Loucy (cell line): ENCODE results near the gene ANKRD40.

Source experiments
- H2AFZ ChIP-seq: fragments of 200-600 bp; sonication (generic); 2 replicates; pipeline ENCODE4 v1.6.0; 2016; ENCODE audit warnings: antibody characterized with exemption, mild to moderate bottlenecking, low read length, moderate library complexity
- H3F3A ChIP-seq: fragments of 200-600 bp; 2 replicates; pipeline ENCODE4 v1.6.0; 2016; ENCODE audit warnings: antibody characterized with exemption, low read depth, mild to moderate bottlenecking
- H3K27me3 ChIP-seq: fragments of 200-600 bp; sonication (generic); 2 replicates; pipeline ENCODE4 v1.6.1; 2014; ENCODE audit warnings: low read length, mild to moderate bottlenecking; ENCODE audit not compliant: insufficient read depth, poor library complexity, severe bottlenecking
- H3K36me3 ChIP-seq: fragments of 200-600 bp; sonication (generic); 2 replicates; pipeline ENCODE4 v1.6.1; 2016; ENCODE audit warnings: low read length; ENCODE audit not compliant: insufficient read depth
- H3K4me1 ChIP-seq: fragments of 200-600 bp; sonication (generic); 2 replicates; pipeline ENCODE4 v1.5.1; 2014; ENCODE audit warnings: low read length, mild to moderate bottlenecking; ENCODE audit not compliant: insufficient read depth, poor library complexity, severe bottlenecking
- H3K4me2 ChIP-seq: fragments of 200-600 bp; sonication (generic); 2 replicates; pipeline ENCODE4 v1.6.0; 2014; ENCODE audit warnings: antibody characterized with exemption, low read length, low read depth, mild to moderate bottlenecking; ENCODE audit not compliant: poor library complexity, severe bottlenecking
- H3K4me3 ChIP-seq: fragments of 200-600 bp; sonication (generic); 2 replicates; pipeline ENCODE4 v1.5.1; 2014; ENCODE audit warnings: low read length, mild to moderate bottlenecking, mixed read lengths; ENCODE audit not compliant: poor library complexity, severe bottlenecking
- H3K79me2 ChIP-seq: fragments of 200-600 bp; sonication (generic); 2 replicates; pipeline ENCODE4 v1.6.1; 2014; ENCODE audit warnings: low read length; ENCODE audit not compliant: insufficient read depth
- H3K9ac ChIP-seq: fragments of 200-600 bp; sonication (generic); 2 replicates; pipeline ENCODE4 v1.6.0; 2014; ENCODE audit warnings: mild to moderate bottlenecking, low read depth, low read length, moderate library complexity; ENCODE audit not compliant: poor library complexity, severe bottlenecking
- H3K9me2 ChIP-seq: fragments of 200-600 bp; sonication (generic); replicated peaks from 2 replicates; pipeline ENCODE4 v1.6.1; 2016; ENCODE audit warnings: low read depth, low read length, mixed read lengths
- H3K9me3 ChIP-seq: fragments of 200-600 bp; sonication (generic); 2 replicates; pipeline ENCODE4 v1.6.1; 2014; ENCODE audit warnings: mild to moderate bottlenecking, antibody characterized with exemption, low read length, low read depth; ENCODE audit not compliant: insufficient read depth
- H4K20me1 ChIP-seq: fragments of 200-600 bp; sonication (generic); 2 replicates; pipeline ENCODE4 v1.6.0; 2014; ENCODE audit warnings: antibody characterized with exemption, low read length, mild to moderate bottlenecking; ENCODE audit not compliant: insufficient read depth, poor library complexity, severe bottlenecking
- EZH2phosphoT487 ChIP-seq: fragments of 200-600 bp; IDR thresholded peaks from 2 replicates; pipeline ENCODE4 v1.6.1; 2018; ENCODE audit warnings: antibody characterized with exemption, mild to moderate bottlenecking, moderate library complexity, borderline replicate concordance
- TF ChIP-seq, protein P1 (sequence below): fragments of 200-600 bp; sonication (generic); conservative IDR thresholded peaks from 2 replicates; pipeline ENCODE4 v1.5.1; 2014; ENCODE audit warnings: mild to moderate bottlenecking, antibody characterized with exemption, low read length

ANKRD40 gene

DNA sequence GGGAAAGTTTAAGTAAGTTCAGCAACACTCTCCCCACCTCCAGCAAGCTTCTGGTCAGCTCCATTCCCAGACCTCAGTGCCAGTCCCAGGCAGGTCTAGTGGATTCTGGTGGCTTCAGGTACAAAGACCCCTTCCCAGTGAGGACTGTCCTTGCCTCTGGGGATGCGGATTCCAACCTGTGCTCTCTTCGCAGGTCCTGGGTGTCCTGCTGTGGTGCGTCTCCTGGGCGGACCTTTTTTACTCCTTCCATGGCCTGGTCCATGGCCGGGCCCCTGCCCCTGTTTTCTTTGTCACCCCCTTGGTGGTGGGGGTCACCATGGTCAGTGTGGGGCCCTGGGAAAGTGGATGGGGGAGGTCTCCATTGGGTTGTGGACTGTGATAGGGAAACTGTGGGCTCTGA is 51.2 kb downstream of the ANKRD40 start:
- Histone ChIP-seq H3K4me3 (no peak overlapping the region), H3K36me3 (no peaks in the 10 kb centered on the region), H3K9me2 (no peaks in the 10 kb centered on the region), H3K9ac (no peak overlapping the region), H3K9me3 (peaks cover 6% of the 10 kb centered on the region; the same call in 1 of the 2 replicates), H3K4me2 (no peak overlapping the region), H4K20me1 (no peaks in the 10 kb centered on the region), H3K79me2 (no peaks in the 10 kb centered on the region), H3K4me1 (peaks cover 14% of the 10 kb centered on the region), H3K27me3 (peaks cover 4% of the 10 kb centered on the region), H3F3A (no peaks in the 10 kb centered on the region), H2AFZ (no peak overlapping the region)
- TF ChIP-seq EZH2phosphoT487: no peak
- TF ChIP-seq, protein P1, sequence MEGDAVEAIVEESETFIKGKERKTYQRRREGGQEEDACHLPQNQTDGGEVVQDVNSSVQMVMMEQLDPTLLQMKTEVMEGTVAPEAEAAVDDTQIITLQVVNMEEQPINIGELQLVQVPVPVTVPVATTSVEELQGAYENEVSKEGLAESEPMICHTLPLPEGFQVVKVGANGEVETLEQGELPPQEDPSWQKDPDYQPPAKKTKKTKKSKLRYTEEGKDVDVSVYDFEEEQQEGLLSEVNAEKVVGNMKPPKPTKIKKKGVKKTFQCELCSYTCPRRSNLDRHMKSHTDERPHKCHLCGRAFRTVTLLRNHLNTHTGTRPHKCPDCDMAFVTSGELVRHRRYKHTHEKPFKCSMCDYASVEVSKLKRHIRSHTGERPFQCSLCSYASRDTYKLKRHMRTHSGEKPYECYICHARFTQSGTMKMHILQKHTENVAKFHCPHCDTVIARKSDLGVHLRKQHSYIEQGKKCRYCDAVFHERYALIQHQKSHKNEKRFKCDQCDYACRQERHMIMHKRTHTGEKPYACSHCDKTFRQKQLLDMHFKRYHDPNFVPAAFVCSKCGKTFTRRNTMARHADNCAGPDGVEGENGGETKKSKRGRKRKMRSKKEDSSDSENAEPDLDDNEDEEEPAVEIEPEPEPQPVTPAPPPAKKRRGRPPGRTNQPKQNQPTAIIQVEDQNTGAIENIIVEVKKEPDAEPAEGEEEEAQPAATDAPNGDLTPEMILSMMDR: no peak

DNA sequence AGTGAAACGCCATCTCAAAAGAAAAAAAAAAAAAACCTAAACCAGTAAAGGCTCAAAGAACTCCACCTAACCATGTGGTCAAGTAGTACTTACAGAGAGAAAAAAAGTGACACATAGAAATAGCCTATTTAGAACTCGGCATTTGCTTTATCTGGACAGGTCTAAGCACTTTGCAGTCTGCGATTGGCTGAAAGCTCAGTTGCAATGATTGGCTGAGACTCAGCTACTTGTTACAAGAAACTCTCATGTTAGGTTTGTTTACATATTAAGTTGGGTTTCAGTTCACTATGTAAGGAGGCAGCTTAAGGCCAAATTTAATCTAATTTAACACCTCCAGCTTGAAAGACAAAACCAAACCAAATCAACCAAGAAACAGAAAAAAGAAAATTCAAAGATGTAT is 54.0 kb downstream of the ANKRD40 start:
- no peaks in the 10 kb centered on the region for H3K4me1 ChIP-seq
- no peaks in the 10 kb centered on the region for H4K20me1 ChIP-seq
- TF ChIP-seq EZH2phosphoT487: no peak
- TF ChIP-seq, protein P1: no peak
- no peaks in the 10 kb centered on the region for H3K79me2 ChIP-seq
- peaks cover 4% of the 10 kb centered on the region for H3K27me3 ChIP-seq
- peaks cover 6% of the 10 kb centered on the region; the same call in 1 of the 2 replicates for H3K9me3 ChIP-seq
- H3K36me3 ChIP-seq: no peaks in the 10 kb centered on the region
- no peak overlapping the region for H2AFZ ChIP-seq
- H3F3A ChIP-seq: no peaks in the 10 kb centered on the region
- no peaks in the 10 kb centered on the region for H3K9me2 ChIP-seq
- no peak overlapping the region for H3K4me2 ChIP-seq
- H3K4me3 ChIP-seq: no peak overlapping the region
- H3K9ac ChIP-seq: no peak overlapping the region

DNA sequence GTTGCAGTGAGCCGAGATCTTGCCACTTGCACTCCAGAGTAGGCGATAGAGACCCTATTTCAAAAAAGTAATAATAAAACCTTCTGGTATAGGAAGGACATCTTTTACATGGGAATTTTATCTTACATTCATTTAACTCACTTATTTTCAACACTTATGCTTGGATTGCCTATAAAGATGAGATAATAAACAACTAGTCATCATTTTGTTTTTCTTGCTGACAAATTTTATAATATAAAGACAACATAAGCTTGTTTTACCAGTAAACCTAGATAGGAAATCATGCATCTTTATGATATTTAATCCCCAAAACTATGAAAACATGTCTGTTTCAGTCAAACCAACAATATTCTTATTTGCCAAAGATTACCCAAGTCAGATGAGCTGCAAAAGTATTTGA is 56.1 kb downstream of the ANKRD40 start:
- Histone ChIP-seq H3F3A (no peaks in the 10 kb centered on the region), H3K79me2 (no peaks in the 10 kb centered on the region), H3K9me2 (no peaks in the 10 kb centered on the region), H4K20me1 (no peaks in the 10 kb centered on the region), H3K9ac (no peak overlapping the region), H3K27me3 (peaks cover 4% of the 10 kb centered on the region), H3K4me1 (no peaks in the 10 kb centered on the region), H3K9me3 (peaks cover 6% of the 10 kb centered on the region; the same call in 1 of the 2 replicates), H3K4me2 (no peak overlapping the region), H2AFZ (no peak overlapping the region), H3K36me3 (no peaks in the 10 kb centered on the region), H3K4me3 (no peak overlapping the region)
- TF ChIP-seq, protein P1: no peak
- no peak for TF ChIP-seq EZH2phosphoT487
